ENCODE data around the gene SMYD4. TPM values are rescaled to one million over a fixed set of nuclear protein-coding genes. Genes with fewer than 3 reads are reported as not detected.

SMYD4 gene, protein sequence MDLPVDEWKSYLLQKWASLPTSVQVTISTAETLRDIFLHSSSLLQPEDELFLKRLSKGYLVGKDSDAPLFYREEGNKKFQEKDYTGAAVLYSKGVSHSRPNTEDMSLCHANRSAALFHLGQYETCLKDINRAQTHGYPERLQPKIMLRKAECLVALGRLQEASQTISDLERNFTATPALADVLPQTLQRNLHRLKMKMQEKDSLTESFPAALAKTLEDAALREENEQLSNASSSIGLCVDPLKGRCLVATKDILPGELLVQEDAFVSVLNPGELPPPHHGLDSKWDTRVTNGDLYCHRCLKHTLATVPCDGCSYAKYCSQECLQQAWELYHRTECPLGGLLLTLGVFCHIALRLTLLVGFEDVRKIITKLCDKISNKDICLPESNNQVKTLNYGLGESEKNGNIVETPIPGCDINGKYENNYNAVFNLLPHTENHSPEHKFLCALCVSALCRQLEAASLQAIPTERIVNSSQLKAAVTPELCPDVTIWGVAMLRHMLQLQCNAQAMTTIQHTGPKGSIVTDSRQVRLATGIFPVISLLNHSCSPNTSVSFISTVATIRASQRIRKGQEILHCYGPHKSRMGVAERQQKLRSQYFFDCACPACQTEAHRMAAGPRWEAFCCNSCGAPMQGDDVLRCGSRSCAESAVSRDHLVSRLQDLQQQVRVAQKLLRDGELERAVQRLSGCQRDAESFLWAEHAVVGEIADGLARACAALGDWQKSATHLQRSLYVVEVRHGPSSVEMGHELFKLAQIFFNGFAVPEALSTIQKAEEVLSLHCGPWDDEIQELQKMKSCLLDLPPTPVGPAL
- total RNA-seq, result 5.4 and 5.7 TPM in 2 replicates

DNA sequence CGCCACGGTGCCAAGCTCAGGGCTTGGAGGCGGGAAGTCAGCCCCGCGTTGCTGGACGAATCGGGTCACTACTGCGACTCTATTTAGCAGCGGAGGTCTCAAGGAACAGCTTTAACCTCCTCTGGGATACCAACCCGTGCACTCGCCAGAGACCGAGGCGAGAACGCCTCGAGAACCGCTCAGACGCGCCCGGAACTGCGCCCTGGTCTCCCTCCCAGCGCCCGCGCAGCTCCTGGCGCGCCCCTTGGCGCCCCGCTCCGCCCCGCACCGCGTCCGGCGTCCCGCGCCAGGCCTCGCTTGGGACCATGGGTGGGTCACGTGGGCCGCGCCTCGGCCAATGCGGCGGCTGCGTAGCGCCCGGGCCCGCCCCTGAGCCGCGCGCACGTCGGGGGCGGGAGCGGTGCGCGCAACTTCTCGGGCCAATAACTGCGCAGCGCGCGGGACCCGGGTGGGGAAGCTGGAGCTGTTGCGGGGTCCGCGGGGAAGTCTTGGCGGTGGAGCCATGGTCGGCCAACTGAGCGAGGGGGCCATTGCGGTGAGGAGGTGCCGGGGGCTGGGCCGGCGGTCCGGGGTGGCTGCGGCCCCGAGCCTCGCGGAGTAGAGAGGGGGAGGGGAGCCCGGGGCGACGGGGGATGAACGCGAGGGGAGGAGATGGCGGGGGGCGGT is at the start of gene SMYD4, which contains the start of gene RPA1:
Gene SMYD4 (minus strand): TSS at position 311 of the 666 bp plus-strand sequence. CDS start 1,908 bp downstream, outside the sequence.
Gene RPA1 (plus strand): TSS at position 414 of the 666 bp plus-strand sequence. CDS start 89 bp downstream, at position 503.

DNA sequence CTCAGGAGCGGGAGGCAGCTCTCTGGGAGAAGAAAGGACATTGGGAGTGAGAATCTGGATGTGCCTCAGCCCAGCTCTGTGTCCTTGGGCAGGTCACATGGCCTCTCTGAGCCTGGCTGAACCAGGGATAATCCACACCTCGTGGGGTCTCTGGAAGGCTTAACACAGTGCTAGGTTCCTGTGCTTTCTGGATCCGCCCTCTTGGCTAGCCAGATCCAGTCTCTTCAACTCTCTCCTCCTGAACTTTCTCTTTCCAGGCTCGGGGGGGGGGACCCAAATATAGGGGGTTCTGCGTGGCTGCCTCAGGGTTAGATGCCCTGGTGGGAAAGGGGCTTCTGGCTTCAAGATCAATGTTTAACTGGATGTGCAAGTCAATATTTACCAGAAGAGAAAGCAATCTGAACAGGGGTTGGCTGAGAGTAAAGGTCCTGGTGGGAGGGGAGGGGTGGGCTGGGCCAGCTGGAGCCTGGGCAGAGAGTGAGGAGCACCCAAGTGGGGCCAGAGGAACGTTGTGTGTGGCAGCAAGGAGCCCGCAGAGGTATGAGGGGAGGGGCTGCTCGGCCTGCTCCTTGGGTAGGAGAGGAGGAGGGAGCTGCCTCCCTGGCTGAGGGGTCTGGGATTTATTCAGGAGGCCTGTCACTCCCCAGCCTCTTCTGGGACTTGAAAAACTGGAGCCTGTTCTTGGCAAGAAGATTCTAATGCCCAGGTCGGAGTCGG is 87.2 kb downstream of the SMYD4 start, which contains the start of gene SERPINF2:
Gene SERPINF2 (plus strand): TSS at position 501 of the 717 bp plus-strand sequence. CDS start 2,125 bp downstream, outside the sequence.

Other genes starting within 250 kb of the SMYD4 start
- gene SLC43A2, start 201.1 kb downstream of the SMYD4 start, total RNA-seq, result 22.9 and 23.8 TPM in 2 replicates
- gene SCARF1, start 184.2 kb downstream of the SMYD4 start, total RNA-seq, result 102 and 105 TPM in 2 replicates
- 26.1 and 31.9 TPM in 2 replicates for gene RILP, start 180.0 kb downstream of the SMYD4 start, total RNA-seq
- 169 and 209 TPM in 2 replicates for gene PRPF8, start 145.0 kb downstream of the SMYD4 start, total RNA-seq
- gene TLCD2, start 119.5 kb downstream of the SMYD4 start, total RNA-seq, result 0.33 and 0.94 TPM in 2 replicates
- 26.2 and 26.4 TPM in 2 replicates for gene WDR81, start 105.2 kb downstream of the SMYD4 start, total RNA-seq
- gene SERPINF2, start 87.0 kb downstream of the SMYD4 start, total RNA-seq, result 0.13 and 0.15 TPM in 2 replicates
- gene SERPINF1, start 67.8 kb downstream of the SMYD4 start, total RNA-seq, result 0.44 TPM in 1 of 2 replicates, not detected in the other
- 36.0 and 46.5 TPM in 2 replicates for gene RPA1, start 103 bp upstream of the SMYD4 start, total RNA-seq
- gene RTN4RL1, start 195.4 kb upstream of the SMYD4 start, total RNA-seq, result 0.10 TPM in 1 of 2 replicates, not detected in the other
- gene DPH1, start 200.3 kb upstream of the SMYD4 start, total RNA-seq, result 23.5 and 28.3 TPM in 2 replicates
- 92.9 and 98.2 TPM in 2 replicates for gene OVCA2, start 212.1 kb upstream of the SMYD4 start, total RNA-seq
- 62.2 and 63.0 TPM in 2 replicates for gene HIC1, start 225.2 kb upstream of the SMYD4 start, total RNA-seq

All from mammary microvascular endothelial cell (primary cell).